Activated naive CD4-positive, alpha-beta T cell treated with anti-CD3 and anti-CD28 coated beads for 36 hours (primary cell): ENCODE measurements around the gene ZSCAN2. TPM values are rescaled to one million over a fixed set of nuclear protein-coding genes. Genes with fewer than 3 reads are reported as not detected.
"Not testable (repeated sequence)": the region's sequence is repeated elsewhere in the genome, so short reads cannot be mapped to it uniquely, and the experiment has no call there.

Source experiments
- CTCF ChIA-PET: fragments of 350-600 bp; sonication (Branson Sonifier 250); formaldehyde crosslinking; loops from one replicate; lab custom pipeline; 2021; ENCODE audit warnings: antibody characterized with exemption; lab: Charles Lee
- DNase-seq: peaks from one replicate; pipeline ENCODE4 v3.0.0-alpha.2; 2020
- H3K27ac Mint-ChIP-seq: one replicate; pipeline ENCODE4 v1.8.0; 2021; ENCODE audit warnings: mild to moderate bottlenecking, mixed read lengths
- H3K27me3 Mint-ChIP-seq: one replicate; pipeline ENCODE4 v1.8.0; 2021; ENCODE audit warnings: low read depth, mixed read lengths
- H3K36me3 Mint-ChIP-seq: one replicate; pipeline ENCODE4 v1.8.0; 2021; ENCODE audit warnings: low read depth, mixed read lengths
- H3K4me1 Mint-ChIP-seq: one replicate; pipeline ENCODE4 v1.8.0; 2021; ENCODE audit warnings: low read depth, mixed read lengths
- H3K4me3 Mint-ChIP-seq: one replicate; pipeline ENCODE4 v1.8.0; 2021; ENCODE audit warnings: mild to moderate bottlenecking, moderate library complexity, mixed read lengths
- H3K9me3 Mint-ChIP-seq: one replicate; pipeline ENCODE4 v1.8.0; 2021; ENCODE audit warnings: mixed read lengths
- intact Hi-C: fragments of 100-400 bp; cut with micrococcal nuclease; formaldehyde crosslinking; loops from one replicate; pipeline ENCODE4 v1.15.1; 2023
- total RNA-seq, 2 experiments: library from RNA; stranded (reverse); gene quantifications; one replicate each; pipeline ENCODE4 v1.2.3, GENCODE V29; 2021

The ZSCAN2 gene
- total RNA-seq, 2 experiments from 2014 or later, result 5.3 to 5.6 TPM

DNA sequence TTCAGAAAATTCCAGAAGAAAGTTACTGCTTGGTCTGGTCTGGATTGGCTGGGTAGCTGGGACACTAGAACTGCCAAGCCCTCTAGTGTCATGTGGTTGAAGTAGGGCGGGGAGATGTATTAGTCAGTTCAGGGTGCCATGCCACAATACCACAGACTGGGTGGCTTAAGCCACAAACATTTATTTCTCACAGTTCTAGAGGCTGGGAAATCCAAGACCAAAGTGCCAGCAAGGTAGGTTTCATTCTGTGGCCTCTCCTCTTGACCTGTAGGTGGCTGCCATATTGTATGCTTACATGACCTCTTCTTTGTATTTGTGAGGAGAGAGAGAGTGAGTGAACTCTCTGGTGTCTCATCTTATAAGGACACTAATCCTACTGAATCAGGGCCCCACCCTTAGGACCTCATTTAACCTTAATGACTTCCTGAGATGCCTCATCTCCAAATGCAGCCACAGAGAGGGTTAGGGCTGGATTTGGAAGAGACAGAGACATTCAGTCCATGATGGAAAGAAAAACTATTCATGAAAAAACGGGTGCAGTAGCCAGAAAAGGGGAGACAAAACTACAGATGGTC lies 18.1 kb upstream of the ZSCAN2 start:
- Mint-ChIP-seq H3K4me1 (no peaks in the 10 kb centered on the region), H3K9me3 (no peaks in the 10 kb centered on the region), H3K36me3 (no peaks in the 10 kb centered on the region), H3K27ac (no peak overlapping the region), H3K27me3 (peaks cover 4% of the 10 kb centered on the region), H3K4me3 (no peak overlapping the region)
- DNase-seq, result no peak
- CTCF ChIA-PET, result no interaction called here
- intact Hi-C loops, result no loop called here

- H3K36me3 Mint-ChIP-seq, H3K4me3 Mint-ChIP-seq, CTCF ChIA-PET, intact Hi-C loops, H3K27ac Mint-ChIP-seq, H3K4me1 Mint-ChIP-seq, H3K27me3 Mint-ChIP-seq, H3K9me3 Mint-ChIP-seq, DNase-seq: not testable (repeated sequence)
These were observed 16.9 kb upstream of the ZSCAN2 start for GRCh38 chr15:84583921-84584320.

GRCh38 chr15:84586696-84587095 lies 14.1 kb upstream of the ZSCAN2 start:
- no peak for DNase-seq
- no peak overlapping the region for H3K27ac Mint-ChIP-seq
- H3K9me3 Mint-ChIP-seq, result no peaks in the 10 kb centered on the region
- H3K4me1 Mint-ChIP-seq, result peaks cover 2% of the 10 kb centered on the region
- H3K27me3 Mint-ChIP-seq, result peaks cover 4% of the 10 kb centered on the region
- no peak overlapping the region for H3K4me3 Mint-ChIP-seq
- intact Hi-C loops, result loop anchor here (5.0 kb wide), 1 partner anchor 456 kb away; no protein-coding TSS in a partner anchor
- H3K36me3 Mint-ChIP-seq, result no peaks in the 10 kb centered on the region
- CTCF ChIA-PET, result interaction anchor here (0.6 to 5.6 kb wide), 8 partner anchors 9 to 344 kb away, joined by 3 to 28 read pairs (median 8); no protein-coding TSS in a partner anchor

- CTCF ChIA-PET, result interaction anchor here (0.5 to 5.6 kb wide), 30 partner anchors 8 to 893 kb away, joined by 3 to 28 read pairs (median 4); partner anchors contain the start of gene ZSCAN2
- Mint-ChIP-seq H3K27ac (no peak overlapping the region), H3K36me3 (no peaks in the 10 kb centered on the region), H3K4me3 (peak overlapping the region; percentile 34), H3K4me1 (peaks cover 2% of the 10 kb centered on the region), H3K27me3 (peaks cover 4% of the 10 kb centered on the region), H3K9me3 (no peaks in the 10 kb centered on the region)
- DNase-seq, result peak; percentile 89
- intact Hi-C loops, result loop anchor here (1.0 to 5.0 kb wide), 3 partner anchors 290 to 454 kb away; no protein-coding TSS in a partner anchor
These were observed 12.5 kb upstream of the ZSCAN2 start for GRCh38 chr15:84588053-84588874.

GRCh38 chr15:84590406-84590805 lies 10.4 kb upstream of the ZSCAN2 start:
- no peak overlapping the region for H3K4me3 Mint-ChIP-seq
- H3K4me1 Mint-ChIP-seq, result peaks cover 6% of the 10 kb centered on the region
- H3K27ac Mint-ChIP-seq, result no peak overlapping the region
- no peak for DNase-seq
- no peaks in the 10 kb centered on the region for H3K9me3 Mint-ChIP-seq
- CTCF ChIA-PET, result interaction anchor here (0.6 to 5.6 kb wide), 4 partner anchors 49 to 338 kb away, joined by 3 to 28 read pairs (median 5); no protein-coding TSS in a partner anchor
- H3K27me3 Mint-ChIP-seq, result peaks cover 4% of the 10 kb centered on the region
- no peaks in the 10 kb centered on the region for H3K36me3 Mint-ChIP-seq
- intact Hi-C loops, result no loop called here

GRCh38 chr15:84591815-84592214 lies 9.0 kb upstream of the ZSCAN2 start:
- Mint-ChIP-seq H3K27me3 (peaks cover 4% of the 10 kb centered on the region), H3K27ac (no peak overlapping the region), H3K9me3 (no peaks in the 10 kb centered on the region), H3K36me3 (no peaks in the 10 kb centered on the region), H3K4me1 (peaks cover 6% of the 10 kb centered on the region), H3K4me3 (no peak overlapping the region)
- DNase-seq, result no peak
- CTCF ChIA-PET, result no interaction called here
- intact Hi-C loops, result no loop called here

DNA sequence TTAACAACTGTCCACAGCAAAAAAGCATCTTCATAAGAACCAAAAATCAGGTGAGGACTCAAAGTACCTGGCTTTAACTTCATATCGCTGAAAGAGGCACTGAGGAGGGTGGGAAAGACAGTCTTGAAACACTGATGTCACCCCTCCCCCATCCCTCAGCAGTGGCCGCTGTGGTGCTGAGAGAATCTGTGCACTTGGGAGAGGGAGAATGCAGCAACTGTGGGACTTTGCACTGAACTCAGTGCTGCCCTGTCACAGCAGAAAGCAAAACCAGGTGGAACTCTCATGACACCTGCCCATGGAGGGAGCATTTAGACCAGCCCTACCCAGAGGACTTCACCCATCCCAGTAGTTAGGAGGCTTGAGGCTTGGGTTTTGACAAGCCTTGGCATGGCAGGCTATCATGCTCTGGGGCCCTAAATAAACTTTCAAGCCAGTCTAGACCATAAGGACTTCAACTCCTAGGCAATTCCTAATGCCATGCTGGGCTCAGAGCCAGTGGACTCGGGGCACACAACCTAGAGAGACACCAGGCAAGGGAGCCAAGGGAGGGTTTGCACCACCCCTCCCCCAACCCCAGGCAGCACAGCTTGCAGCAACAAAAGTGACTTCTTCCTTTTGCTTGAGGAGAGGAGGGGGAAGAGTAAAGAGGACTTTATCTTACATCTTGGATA lies 6.1 kb upstream of the ZSCAN2 start:
- Mint-ChIP-seq H3K4me1 (peaks cover 25% of the 10 kb centered on the region), H3K27ac (no peak overlapping the region), H3K4me3 (no peak overlapping the region), H3K36me3 (no peaks in the 10 kb centered on the region), H3K9me3 (no peaks in the 10 kb centered on the region), H3K27me3 (no peaks in the 10 kb centered on the region)
- CTCF ChIA-PET, result interaction anchor here (0.7 to 2.1 kb wide), 3 partner anchors 23 to 167 kb away, joined by 3 to 6 read pairs (median 3); no protein-coding TSS in a partner anchor
- intact Hi-C loops, result loop anchor here (5.0 kb wide), 1 partner anchor 223 kb away; the partner anchor contains the start of gene ALPK3
- DNase-seq, result no peak

DNA sequence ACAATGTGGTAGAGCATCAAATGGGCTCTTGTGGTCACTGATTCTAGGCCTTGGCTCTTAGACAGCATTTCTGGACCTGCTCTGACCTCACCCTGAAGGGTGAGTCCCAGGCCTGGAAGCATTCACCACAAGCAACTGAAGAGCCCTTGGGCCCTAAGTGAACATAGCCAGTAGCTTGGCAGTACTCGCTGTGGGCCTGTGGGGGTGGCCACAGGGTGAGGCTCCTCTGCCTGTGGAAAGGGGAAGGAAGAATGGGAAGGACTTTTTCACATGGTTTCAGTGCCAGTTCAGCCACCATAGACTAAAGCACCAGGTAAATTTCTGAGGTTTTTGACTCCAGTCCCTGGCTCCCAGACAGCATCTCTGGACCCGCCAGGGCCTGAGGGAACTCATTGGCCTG lies 5.1 kb upstream of the ZSCAN2 start:
- no peak overlapping the region for H3K27ac Mint-ChIP-seq
- intact Hi-C loops, result loop anchor here (5.0 kb wide), 1 partner anchor 222 kb away; the partner anchor contains the start of gene ALPK3
- CTCF ChIA-PET, result interaction anchor here (0.6 to 0.9 kb wide), 3 partner anchors 9 to 281 kb away, joined by 3 to 11 read pairs (median 5); no protein-coding TSS in a partner anchor
- peaks cover 30% of the 10 kb centered on the region for H3K4me1 Mint-ChIP-seq
- no peaks in the 10 kb centered on the region for H3K27me3 Mint-ChIP-seq
- DNase-seq, result no peak
- no peaks in the 10 kb centered on the region for H3K9me3 Mint-ChIP-seq
- no peaks in the 10 kb centered on the region for H3K36me3 Mint-ChIP-seq
- no peak overlapping the region for H3K4me3 Mint-ChIP-seq

DNA sequence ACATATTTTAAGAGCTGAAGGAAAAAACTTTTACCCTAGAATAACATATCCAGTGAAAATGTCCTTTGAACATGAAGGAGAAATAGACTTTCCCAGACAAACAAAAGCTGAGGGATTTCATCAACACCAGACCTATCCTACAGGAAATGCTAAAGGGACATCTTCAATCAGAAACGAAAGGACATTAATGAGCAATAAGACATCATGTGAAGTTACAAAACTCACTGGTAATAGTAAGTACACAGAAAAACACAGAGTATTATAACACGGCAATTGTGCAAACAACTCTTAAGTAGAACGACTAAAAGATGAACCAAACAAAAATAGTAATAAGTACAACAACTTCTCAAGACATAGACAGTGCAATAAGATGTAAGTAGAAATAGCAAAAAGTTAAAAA lies 3.5 kb upstream of the ZSCAN2 start:
- H3K36me3 Mint-ChIP-seq, result no peaks in the 10 kb centered on the region
- intact Hi-C loops, result loop anchor here (5.0 kb wide), 1 partner anchor 220 kb away; the partner anchor contains the start of gene ALPK3
- H3K4me1 Mint-ChIP-seq, result peaks cover 34% of the 10 kb centered on the region
- peak overlapping the region; percentile 68 for H3K27ac Mint-ChIP-seq
- CTCF ChIA-PET, result interaction anchor here (0.8 to 3.3 kb wide), 7 partner anchors 9 to 331 kb away, joined by 3 to 15 read pairs (median 5); no protein-coding TSS in a partner anchor
- DNase-seq, result no peak
- H3K4me3 Mint-ChIP-seq, result no peak overlapping the region
- no peaks in the 10 kb centered on the region for H3K9me3 Mint-ChIP-seq
- no peaks in the 10 kb centered on the region for H3K27me3 Mint-ChIP-seq

DNA sequence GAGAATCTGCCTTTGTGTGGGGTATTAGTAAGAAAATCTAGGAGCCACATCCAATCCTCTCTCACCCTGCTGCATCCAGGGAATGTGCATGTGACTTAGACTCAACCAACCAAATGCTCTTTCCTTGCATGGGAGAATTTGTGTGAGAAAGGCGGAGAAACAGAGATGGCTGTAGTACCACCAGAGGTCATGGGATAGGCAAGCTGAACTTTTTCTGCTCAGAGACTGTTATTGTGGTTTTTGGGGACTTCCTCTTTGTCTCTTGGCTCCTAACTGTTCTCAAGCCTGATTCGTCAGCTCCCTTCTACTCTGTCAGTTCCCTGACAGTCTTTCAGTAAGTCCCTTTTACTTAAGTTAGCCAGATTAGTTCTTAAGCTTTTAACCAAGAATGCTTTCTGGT lies 2.6 kb upstream of the ZSCAN2 start:
- intact Hi-C loops, result loop anchor here (1.0 to 5.0 kb wide), 4 partner anchors 157 to 330 kb away; partner anchors contain the start of gene ALPK3
- DNase-seq, result peak; percentile 19
- H3K36me3 Mint-ChIP-seq, result no peaks in the 10 kb centered on the region
- CTCF ChIA-PET, result interaction anchor here (0.5 to 3.3 kb wide), 22 partner anchors 9 to 722 kb away, joined by 3 to 15 read pairs (median 5); partner anchors contain the start of gene WDR73
- H3K4me1 Mint-ChIP-seq, result peaks cover 40% of the 10 kb centered on the region
- peak overlapping the region; percentile 56 for H3K27ac Mint-ChIP-seq
- H3K4me3 Mint-ChIP-seq, result no peak overlapping the region
- no peaks in the 10 kb centered on the region for H3K9me3 Mint-ChIP-seq
- no peaks in the 10 kb centered on the region for H3K27me3 Mint-ChIP-seq

DNA sequence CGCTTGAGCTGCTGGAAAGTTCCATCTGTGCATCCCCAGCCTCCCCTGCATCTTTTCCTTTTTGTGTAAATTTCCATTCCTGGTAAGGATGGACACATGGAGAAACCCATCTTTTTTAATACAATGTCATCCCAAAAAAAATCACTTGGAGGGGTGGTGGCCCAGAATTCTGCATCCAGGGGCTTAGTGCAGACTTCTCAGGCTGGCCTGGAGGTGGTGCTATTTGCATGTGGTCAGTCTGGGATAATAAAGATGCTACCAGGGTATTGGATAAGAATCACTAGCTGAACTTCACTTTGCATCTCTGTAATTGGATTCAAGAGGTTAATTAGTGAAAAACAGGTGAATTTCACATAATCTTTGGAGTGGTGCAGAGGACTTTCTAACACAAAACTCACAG lies 1.8 kb upstream of the ZSCAN2 start:
- CTCF ChIA-PET, result interaction anchor here (0.7 to 3.3 kb wide), 25 partner anchors 8 to 578 kb away, joined by 3 to 15 read pairs (median 5); partner anchors contain the start of gene WDR73
- Mint-ChIP-seq H3K36me3 (peaks cover 3% of the 10 kb centered on the region), H3K27ac (no peak overlapping the region), H3K4me1 (peaks cover 47% of the 10 kb centered on the region), H3K27me3 (no peaks in the 10 kb centered on the region), H3K9me3 (no peaks in the 10 kb centered on the region), H3K4me3 (no peak overlapping the region)
- intact Hi-C loops, result loop anchor here (1.0 to 5.0 kb wide), 6 partner anchors 39 to 329 kb away; partner anchors contain the start of gene ALPK3
- DNase-seq, result peak; percentile 75
